GM12878 (cell line): ENCODE measurements around the gene ANO10. TPM values are rescaled to one million over a fixed set of nuclear protein-coding genes. Genes with fewer than 3 reads are reported as not detected.

Experiments used
- ATAC-seq: fragments of 200-7000 bp; cut with Tn5 transposase; 3 replicates; pipeline ENCODE4 v1.9.1; 2020; ENCODE audit warnings: mild to moderate bottlenecking, moderate library complexity
- BruUV-seq: library from RNA; stranded (reverse); fragments of 400-500 nt; replicated peaks from 2 replicates; lab custom pipeline; 2021; lab: Mats Ljungman, UMichigan
- CTCF ChIA-PET: fragments of 300-600 bp; sonication (Branson Sonifier 250); formaldehyde crosslinking; extraction: SDS; loops from one replicate; lab custom pipeline; 2021; ENCODE audit warnings: inconsistent platforms; lab: Yijun Ruan, JAX
- POLR2A ChIA-PET: fragments of 350-600 bp; formaldehyde crosslinking; extraction: SDS; loops from one replicate; lab custom pipeline; 2021; ENCODE audit warnings: inconsistent platforms; lab: Charles Lee
- RAD21 ChIA-PET: fragments of 300-600 bp; sonication (Branson Sonifier 250); formaldehyde crosslinking; loops from one replicate; lab custom pipeline; 2023; ENCODE audit warnings: antibody characterized with exemption; ENCODE audit not compliant: unreplicated experiment; lab: Charles Lee
- SMC1A ChIA-PET: fragments of 300-600 bp; sonication (Branson Sonifier 250); formaldehyde crosslinking; loops from one replicate; lab custom pipeline; 2023; ENCODE audit not compliant: unreplicated experiment, uncharacterized antibody; lab: Charles Lee
- DNase-seq: peaks from one replicate; pipeline ENCODE4 v3.0.0-alpha.2; 2011; ENCODE audit warnings: low read depth, low spot score
- FAIRE-seq: peaks from 3 replicates; lab custom pipeline; 2011; peaks lifted over from hg19 to GRCh38; lab: Jason Lieb, UNC
- H2AFZ ChIP-seq: 2 replicates; pipeline ENCODE4 v1.6.0; 2011; ENCODE audit warnings: low read depth, low read length, control low read depth; ENCODE audit not compliant: control insufficient read depth
- H3K27ac ChIP-seq: 2 replicates; pipeline ENCODE4 v1.5.1; 2011; ENCODE audit warnings: control low read depth; ENCODE audit not compliant: control insufficient read depth, insufficient read depth
- H3K27me3 ChIP-seq, 2 experiments: replicated peaks in 1 of 2; 2 replicates each; pipeline versions ENCODE4 v1.6.0 to v1.6.1; 2011; ENCODE audit warnings: low read length in 1 of 2; ENCODE audit not compliant: control insufficient read depth in 2 of 2, insufficient read depth in 2 of 2
- H3K36me3 ChIP-seq, 2 experiments: 2 replicates each; pipeline ENCODE4 v1.5.1; 2011; ENCODE audit warnings: low read length in 1 of 2; ENCODE audit not compliant: control insufficient read depth in 2 of 2, insufficient read depth in 2 of 2
- H3K4me1 ChIP-seq: 2 replicates; pipeline ENCODE4 v1.6.1; 2011; ENCODE audit warnings: mild to moderate bottlenecking, low read length, moderate library complexity, mixed read lengths; ENCODE audit not compliant: control insufficient read depth, insufficient read depth
- H3K4me2 ChIP-seq: 2 replicates; pipeline ENCODE4 v1.6.0; 2011; ENCODE audit warnings: control low read depth; ENCODE audit not compliant: control insufficient read depth, insufficient read depth
- H3K4me3 ChIP-seq: fragments of 200-600 bp; sonication (generic); 2 replicates; pipeline ENCODE4 v1.5.1; 2016
- H3K79me2 ChIP-seq: 2 replicates; pipeline ENCODE4 v1.6.0; 2011; ENCODE audit warnings: low read length; ENCODE audit not compliant: control insufficient read depth, insufficient read depth
- H3K9ac ChIP-seq: 2 replicates; pipeline ENCODE4 v1.8.0; 2011; ENCODE audit warnings: low read length, control low read depth, mixed read lengths; ENCODE audit not compliant: control insufficient read depth, insufficient read depth
- H3K9me3 ChIP-seq: replicated peaks from 3 replicates; pipeline ENCODE4 v1.5.1; 2011; ENCODE audit warnings: mild to moderate bottlenecking, low read length; ENCODE audit not compliant: control insufficient read depth, insufficient read depth
- H4K20me1 ChIP-seq: 2 replicates; pipeline ENCODE4 v1.6.0; 2011; ENCODE audit not compliant: control insufficient read depth, insufficient read depth
- BRCA1 ChIP-seq: IDR thresholded peaks from 2 replicates; pipeline ENCODE4 v1.6.1; 2011; ENCODE audit warnings: low read depth, low read length, improper control_type of control experiment
- CBX5 ChIP-seq: sonication (generic); IDR thresholded peaks from 2 replicates; pipeline ENCODE4 v1.6.1; 2016; ENCODE audit warnings: low read depth, moderate library complexity, mild to moderate bottlenecking, inconsistent platforms
- KDM1A ChIP-seq: fragments of 200-600 bp; sonication (generic); IDR thresholded peaks from 2 replicates; pipeline ENCODE4 v1.6.1; 2016; ENCODE audit warnings: borderline replicate concordance
- MEF2A ChIP-seq: IDR thresholded peaks from 2 replicates; pipeline ENCODE4 v1.6.1; 2011; ENCODE audit warnings: low read depth, mild to moderate bottlenecking, low read length, moderate library complexity; ENCODE audit not compliant: insufficient read depth
- NFIC ChIP-seq: IDR thresholded peaks from 2 replicates; pipeline ENCODE4 v1.6.1; 2012; ENCODE audit warnings: low read depth, mild to moderate bottlenecking, inconsistent platforms, low read length, moderate library complexity
- NR2C1 ChIP-seq: fragments of 450-650 bp; IDR thresholded peaks from 2 replicates; pipeline ENCODE4 v1.6.1; 2017; ENCODE audit warnings: antibody characterized with exemption, mild to moderate bottlenecking, moderate library complexity
- SIN3A ChIP-seq: IDR thresholded peaks from 2 replicates; pipeline ENCODE4 v1.6.1; 2012; ENCODE audit warnings: low read depth, low read length, improper control_type of control experiment
- SIX5 ChIP-seq: IDR thresholded peaks from 2 replicates; pipeline ENCODE4 v1.6.1; 2011; ENCODE audit warnings: mild to moderate bottlenecking, low read depth, low read length, moderate library complexity; ENCODE audit not compliant: severe bottlenecking
- SREBF2 ChIP-seq: IDR thresholded peaks from 2 replicates; pipeline ENCODE4 v1.6.1; 2012; ENCODE audit warnings: mild to moderate bottlenecking, low read length
- ZSCAN29 ChIP-seq: fragments of 450-650 bp; IDR thresholded peaks from 2 replicates; pipeline ENCODE4 v1.6.1; 2017; ENCODE audit warnings: mild to moderate bottlenecking, moderate library complexity
- WGBS: methylation state at CpG from one replicate; pipeline ENCODE4 v1.1.6; 2016; ENCODE audit warnings: low lambda C conversion rate; ENCODE audit not compliant: insufficient replicate concordance, insufficient coverage; ENCODE audit errors: missing lambda C conversion rate; 5-methylcytosine and 5-hydroxymethylcytosine counted together
- in situ Hi-C: fragments of 300-500 bp; cut with MboI; formaldehyde crosslinking; loops from 9 replicates; pipeline ENCODE4 v1.14.3; 2018; ENCODE audit warnings: mixed read lengths
- intact Hi-C: fragments of 100-400 bp; cut with micrococcal nuclease; formaldehyde crosslinking; loops from one replicate; pipeline ENCODE4 v1.14.2; 2022; ENCODE audit not compliant: unreplicated experiment
- polyA plus RNA-seq, 11 experiments: library from polyadenylated mRNA; depleted of rRNA in 4 of 11; unstranded in 6 of 11; stranded (reverse) in 5 of 11; fragments of >200 nt; fragmentation: Nextera tagmentation in 4 of 11; fragmentation: Illumina TruSeq in 1 of 11; extraction: Ambion mirVana in 4 of 11; extraction: Trizol in 1 of 11; gene quantifications; 1 replicate in 1 of 11; 2 replicates in 10 of 11; pipeline versions ENCODE4 v1.2.1 to v1.2.3, GENCODE V29; 2011 to 2016; ENCODE audit warnings: inconsistent platforms in 2 of 11, missing spikeins in 2 of 11, low read depth in 1 of 11
- total RNA-seq, 4 experiments: library from RNA; depleted of rRNA in 3 of 4; stranded (reverse); fragments of >200 nt in 3 of 4; fragmentation: Illumina TruSeq in 1 of 4; extraction: Trizol in 1 of 4; gene quantifications; 2 replicates each; pipeline versions ENCODE4 v1.2.1 to v1.2.3, GENCODE V29; 2013 to 2021
- TF ChIP-seq, protein P1 (sequence below): fragments of 450-650 bp; IDR thresholded peaks from 2 replicates; pipeline ENCODE4 v1.6.1; 2017; ENCODE audit warnings: mild to moderate bottlenecking
- TF ChIP-seq, protein P2 (sequence below): fragments of 450-650 bp; conservative IDR thresholded peaks from 2 replicates; pipeline ENCODE4 v1.6.1; 2017; ENCODE audit warnings: mild to moderate bottlenecking, moderate library complexity
- TF ChIP-seq, protein P3 (sequence below): IDR thresholded peaks from 2 replicates; pipeline ENCODE4 v1.6.1; 2012; ENCODE audit warnings: low read depth, low read length, improper control_type of control experiment

ANO10 gene
- total and polyA plus RNA-seq, 10 of the 15 experiments (the other 5 are each of a cell fraction or from before 2014, with no cell fraction given): 0.29 to 21.9 (median 1.6) TPM

DNA sequence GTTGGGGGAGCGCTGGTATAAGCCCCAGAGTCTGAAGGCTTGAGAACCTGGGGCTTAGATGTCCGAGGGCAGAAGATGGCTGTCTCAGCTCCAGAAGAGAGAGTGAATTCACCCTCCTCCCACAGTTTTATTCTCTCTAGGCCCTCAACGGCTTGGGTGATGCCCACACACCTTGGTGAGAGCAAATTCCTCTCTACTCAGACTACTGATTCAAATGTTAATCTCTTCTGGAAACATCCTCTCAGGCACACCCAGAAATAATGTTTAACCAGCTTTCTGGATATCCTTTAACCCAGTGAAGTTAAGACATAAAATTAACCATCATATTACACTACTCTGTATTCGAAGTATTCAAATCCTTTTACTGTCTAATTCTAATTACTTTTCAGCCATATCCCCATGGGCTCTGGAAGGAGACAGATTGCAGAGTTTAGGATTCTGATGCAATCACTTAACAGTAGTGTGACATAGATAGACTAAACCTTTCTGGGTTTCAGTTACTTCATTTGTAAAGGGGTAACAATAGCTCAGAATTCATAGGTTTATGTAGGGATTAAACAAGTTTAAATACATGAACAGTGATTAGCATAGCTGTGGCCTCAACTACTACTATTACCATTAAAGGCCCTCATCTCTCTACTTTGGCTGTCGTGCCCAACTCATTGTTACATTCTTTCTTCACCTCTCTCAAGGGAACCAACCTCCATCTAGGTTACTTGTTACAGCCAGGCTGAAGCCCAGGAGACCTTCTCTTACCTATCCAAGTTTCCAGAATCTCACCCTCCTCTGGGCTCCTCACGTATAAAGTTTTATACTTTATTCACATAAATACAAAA is 25.7 kb upstream of the ANO10 start:
- Histone ChIP-seq H3K36me3 (no peaks in the 10 kb centered on the region), H3K79me2 (no peaks in the 10 kb centered on the region), H3K9me3 (no peaks in the 10 kb centered on the region), H3K27ac (no peak overlapping the region), H3K27me3 (no peaks in the 10 kb centered on the region)
- in situ Hi-C loops: no loop called here
- SMC1A ChIA-PET: no interaction called here
- no peak for DNase-seq
- intact Hi-C loops: no loop called here
- no peak for TF ChIP-seq NFIC
- no peak for TF ChIP-seq ZSCAN29
- no peak for TF ChIP-seq BRCA1
- TF ChIP-seq SIN3A: no peak
- TF ChIP-seq MEF2A: no peak
- TF ChIP-seq, protein P1, sequence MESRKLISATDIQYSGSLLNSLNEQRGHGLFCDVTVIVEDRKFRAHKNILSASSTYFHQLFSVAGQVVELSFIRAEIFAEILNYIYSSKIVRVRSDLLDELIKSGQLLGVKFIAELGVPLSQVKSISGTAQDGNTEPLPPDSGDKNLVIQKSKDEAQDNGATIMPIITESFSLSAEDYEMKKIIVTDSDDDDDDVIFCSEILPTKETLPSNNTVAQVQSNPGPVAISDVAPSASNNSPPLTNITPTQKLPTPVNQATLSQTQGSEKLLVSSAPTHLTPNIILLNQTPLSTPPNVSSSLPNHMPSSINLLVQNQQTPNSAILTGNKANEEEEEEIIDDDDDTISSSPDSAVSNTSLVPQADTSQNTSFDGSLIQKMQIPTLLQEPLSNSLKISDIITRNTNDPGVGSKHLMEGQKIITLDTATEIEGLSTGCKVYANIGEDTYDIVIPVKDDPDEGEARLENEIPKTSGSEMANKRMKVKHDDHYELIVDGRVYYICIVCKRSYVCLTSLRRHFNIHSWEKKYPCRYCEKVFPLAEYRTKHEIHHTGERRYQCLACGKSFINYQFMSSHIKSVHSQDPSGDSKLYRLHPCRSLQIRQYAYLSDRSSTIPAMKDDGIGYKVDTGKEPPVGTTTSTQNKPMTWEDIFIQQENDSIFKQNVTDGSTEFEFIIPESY: no peak
- TF ChIP-seq SREBF2: no peak
- no peak for TF ChIP-seq NR2C1
- TF ChIP-seq, protein P2, sequence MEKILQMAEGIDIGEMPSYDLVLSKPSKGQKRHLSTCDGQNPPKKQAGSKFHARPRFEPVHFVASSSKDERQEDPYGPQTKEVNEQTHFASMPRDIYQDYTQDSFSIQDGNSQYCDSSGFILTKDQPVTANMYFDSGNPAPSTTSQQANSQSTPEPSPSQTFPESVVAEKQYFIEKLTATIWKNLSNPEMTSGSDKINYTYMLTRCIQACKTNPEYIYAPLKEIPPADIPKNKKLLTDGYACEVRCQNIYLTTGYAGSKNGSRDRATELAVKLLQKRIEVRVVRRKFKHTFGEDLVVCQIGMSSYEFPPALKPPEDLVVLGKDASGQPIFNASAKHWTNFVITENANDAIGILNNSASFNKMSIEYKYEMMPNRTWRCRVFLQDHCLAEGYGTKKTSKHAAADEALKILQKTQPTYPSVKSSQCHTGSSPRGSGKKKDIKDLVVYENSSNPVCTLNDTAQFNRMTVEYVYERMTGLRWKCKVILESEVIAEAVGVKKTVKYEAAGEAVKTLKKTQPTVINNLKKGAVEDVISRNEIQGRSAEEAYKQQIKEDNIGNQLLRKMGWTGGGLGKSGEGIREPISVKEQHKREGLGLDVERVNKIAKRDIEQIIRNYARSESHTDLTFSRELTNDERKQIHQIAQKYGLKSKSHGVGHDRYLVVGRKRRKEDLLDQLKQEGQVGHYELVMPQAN: no peak
- no peak for TF ChIP-seq CBX5
- TF ChIP-seq, protein P3, sequence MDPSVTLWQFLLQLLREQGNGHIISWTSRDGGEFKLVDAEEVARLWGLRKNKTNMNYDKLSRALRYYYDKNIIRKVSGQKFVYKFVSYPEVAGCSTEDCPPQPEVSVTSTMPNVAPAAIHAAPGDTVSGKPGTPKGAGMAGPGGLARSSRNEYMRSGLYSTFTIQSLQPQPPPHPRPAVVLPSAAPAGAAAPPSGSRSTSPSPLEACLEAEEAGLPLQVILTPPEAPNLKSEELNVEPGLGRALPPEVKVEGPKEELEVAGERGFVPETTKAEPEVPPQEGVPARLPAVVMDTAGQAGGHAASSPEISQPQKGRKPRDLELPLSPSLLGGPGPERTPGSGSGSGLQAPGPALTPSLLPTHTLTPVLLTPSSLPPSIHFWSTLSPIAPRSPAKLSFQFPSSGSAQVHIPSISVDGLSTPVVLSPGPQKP: no peak
- no peak for TF ChIP-seq SIX5
- no peak for TF ChIP-seq KDM1A
- TF ChIP-seq, all 136 proteins: peak for 0
- no peak for FAIRE-seq
- no TSS peak for BruUV-seq
- no peaks in the 10 kb centered on the region for H3K4me1 ChIP-seq
- no peak for ATAC-seq
- no peaks in the 10 kb centered on the region for H4K20me1 ChIP-seq
- 9% methylated on average over 6 of the region's 6 CpGs for WGBS
- H3K4me2 ChIP-seq: no peak overlapping the region
- no peak overlapping the region for H3K9ac ChIP-seq
- ChIA-PET RAD21 (no interaction called here), POLR2A (no interaction called here), CTCF (interaction anchor here (1.2 kb wide), 1 partner anchor 12 kb away, joined by 3 read pairs; no protein-coding TSS in a partner anchor)
- H2AFZ ChIP-seq: no peak overlapping the region
- H3K4me3 ChIP-seq: no peak overlapping the region
